Cardiac fibroblast (primary cell): ENCODE results near the gene SSX2IP.
A peak's percentile ranks its signal among the peaks of the same experiment; 100 is the strongest.

Experiments used
- DNase-seq, 2 donors: peaks; one replicate each; pipeline versions ENCODE4 v3.0.0 to v3.0.0-alpha.2; 2010; ENCODE audit warnings: low read depth in 2 of 2
- H3K4me3 ChIP-seq, 2 donors: replicated peaks in 1 of 2; 1 replicate in 1 of 2; 2 replicates in 1 of 2; pipeline ENCODE4 v1.5.1; 2011; ENCODE audit warnings: low read depth in 2 of 2, low read length in 2 of 2, mild to moderate bottlenecking in 2 of 2, moderate library complexity in 1 of 2
- CTCF ChIP-seq: IDR thresholded peaks from one replicate; pipeline ENCODE4 v1.5.1; 2011; ENCODE audit warnings: low read depth, mild to moderate bottlenecking, low read length, inconsistent platforms

SSX2IP gene

GRCh38 chr1:84669831-84670230 lies 20.4 kb downstream of the SSX2IP start:
- DNase-seq: peak; percentile 56 to 73
- no peak for TF ChIP-seq CTCF

GRCh38 chr1:84668185-84668584 lies 22.1 kb downstream of the SSX2IP start:
- H3K4me3 ChIP-seq: no peak overlapping the region
- peak; percentile 27 to 43 for DNase-seq
- TF ChIP-seq CTCF: peak; percentile 21

More at GRCh38 chr1:84669831-84670230, 20.4 kb downstream of the SSX2IP start:
- H3K4me3 ChIP-seq: no peak overlapping the region

GRCh38 chr1:84665703-84666317 lies 24.5 kb downstream of the SSX2IP start:
- no peak overlapping the region for H3K4me3 ChIP-seq
- DNase-seq: peak in 1 of 2 donors; percentile 61
- no peak for TF ChIP-seq CTCF

GRCh38 chr1:84653130-84653677 lies 37.1 kb downstream of the SSX2IP start:
- no peak overlapping the region for H3K4me3 ChIP-seq
- peak; percentile 11 to 37 for DNase-seq
- no peak for TF ChIP-seq CTCF

- H3K4me3 ChIP-seq: no peak overlapping the region
- no peak for DNase-seq
- no peak for TF ChIP-seq CTCF
Measured at GRCh38 chr1:84644472-84644871, 45.8 kb downstream of the SSX2IP start.

- DNase-seq: no peak
- H3K4me3 ChIP-seq: no peak overlapping the region
- no peak for TF ChIP-seq CTCF
Measured at GRCh38 chr1:84643183-84643582, 47.1 kb downstream of the SSX2IP start.
